SU-DHL-6 (cell line): ENCODE measurements around the gene RGL1.

Experiments
- H2AFZ ChIP-seq: fragments of 200-600 bp; sonication (generic); 2 replicates; pipeline ENCODE4 v1.6.1; 2014; ENCODE audit warnings: low read depth, mild to moderate bottlenecking, moderate library complexity, mixed read lengths, antibody characterized with exemption, low read length; ENCODE audit not compliant: severe bottlenecking
- H3F3A ChIP-seq: fragments of 200-600 bp; shearing (Covaris generic); 2 replicates; pipeline ENCODE4 v1.6.0; 2016; ENCODE audit warnings: antibody characterized with exemption, mild to moderate bottlenecking; ENCODE audit not compliant: insufficient read depth
- H3K27ac ChIP-seq: fragments of 200-600 bp; sonication (generic); 2 replicates; pipeline ENCODE4 v1.5.1; 2016; ENCODE audit warnings: low read depth, mild to moderate bottlenecking, low read length, moderate library complexity, mixed read lengths
- H3K27me3 ChIP-seq: fragments of 200-600 bp; sonication (generic), shearing (Covaris generic); 2 replicates; pipeline ENCODE4 v1.6.0; 2014; ENCODE audit warnings: mild to moderate bottlenecking, low read length
- H3K36me3 ChIP-seq: fragments of 200-600 bp; sonication (generic); 2 replicates; pipeline ENCODE4 v1.6.1; 2014; ENCODE audit warnings: mild to moderate bottlenecking, low read length, mixed read lengths
- H3K4me2 ChIP-seq: fragments of 300-600, 200-600 bp; shearing (Covaris generic), sonication (generic); 2 replicates; pipeline ENCODE4 v1.6.0; 2014; ENCODE audit warnings: low read length, low read depth, mild to moderate bottlenecking; ENCODE audit not compliant: poor library complexity, severe bottlenecking
- H3K4me3 ChIP-seq: fragments of 200-600 bp; sonication (generic); 2 replicates; pipeline ENCODE4 v1.5.1; 2014; ENCODE audit warnings: antibody characterized with exemption, low read length, mild to moderate bottlenecking, mixed read lengths; ENCODE audit not compliant: insufficient read depth, poor library complexity, severe bottlenecking
- H3K79me2 ChIP-seq: fragments of 200-600 bp; sonication (generic); 2 replicates; pipeline ENCODE4 v1.6.1; 2014; ENCODE audit warnings: mild to moderate bottlenecking, low read length, moderate library complexity; ENCODE audit not compliant: insufficient read depth
- H3K9ac ChIP-seq: fragments of 200-600 bp; sonication (generic); 2 replicates; pipeline ENCODE4 v1.7.0; 2014; ENCODE audit warnings: mild to moderate bottlenecking, low read length
- H3K9me2 ChIP-seq: fragments of 200-600 bp; sonication (generic); replicated peaks from 2 replicates; pipeline ENCODE4 v1.6.1; 2014; ENCODE audit warnings: low read length; ENCODE audit not compliant: insufficient read depth
- H3K9me3 ChIP-seq: fragments of 200-600 bp; sonication (generic); 2 replicates; pipeline ENCODE4 v1.6.1; 2014; ENCODE audit warnings: low read length, mixed read lengths; ENCODE audit not compliant: insufficient read depth
- H4K20me1 ChIP-seq: fragments of 200-600 bp; sonication (generic); 2 replicates; pipeline ENCODE4 v1.6.1; 2014; ENCODE audit warnings: low read depth, mild to moderate bottlenecking, antibody characterized with exemption, low read length, moderate library complexity, mixed read lengths
- EZH2phosphoT487 ChIP-seq: fragments of 200-600 bp; sonication (generic), shearing (Covaris generic); conservative IDR thresholded peaks from 2 replicates; pipeline ENCODE4 v1.6.1; 2018; ENCODE audit warnings: mild to moderate bottlenecking, antibody characterized with exemption, low read length, moderate library complexity, mixed read lengths
- TF ChIP-seq, protein P1 (sequence below): fragments of 200-600 bp; sonication (generic); IDR thresholded peaks from one replicate; pipeline ENCODE4 v1.5.1; 2017; ENCODE audit warnings: antibody characterized with exemption, mild to moderate bottlenecking, low read length, moderate library complexity; ENCODE audit not compliant: insufficient read depth, poor library complexity, severe bottlenecking

Gene RGL1

GRCh38 chr1:183871601-183872000, 66.7 kb downstream of the RGL1 start:
- TF ChIP-seq, protein P1, sequence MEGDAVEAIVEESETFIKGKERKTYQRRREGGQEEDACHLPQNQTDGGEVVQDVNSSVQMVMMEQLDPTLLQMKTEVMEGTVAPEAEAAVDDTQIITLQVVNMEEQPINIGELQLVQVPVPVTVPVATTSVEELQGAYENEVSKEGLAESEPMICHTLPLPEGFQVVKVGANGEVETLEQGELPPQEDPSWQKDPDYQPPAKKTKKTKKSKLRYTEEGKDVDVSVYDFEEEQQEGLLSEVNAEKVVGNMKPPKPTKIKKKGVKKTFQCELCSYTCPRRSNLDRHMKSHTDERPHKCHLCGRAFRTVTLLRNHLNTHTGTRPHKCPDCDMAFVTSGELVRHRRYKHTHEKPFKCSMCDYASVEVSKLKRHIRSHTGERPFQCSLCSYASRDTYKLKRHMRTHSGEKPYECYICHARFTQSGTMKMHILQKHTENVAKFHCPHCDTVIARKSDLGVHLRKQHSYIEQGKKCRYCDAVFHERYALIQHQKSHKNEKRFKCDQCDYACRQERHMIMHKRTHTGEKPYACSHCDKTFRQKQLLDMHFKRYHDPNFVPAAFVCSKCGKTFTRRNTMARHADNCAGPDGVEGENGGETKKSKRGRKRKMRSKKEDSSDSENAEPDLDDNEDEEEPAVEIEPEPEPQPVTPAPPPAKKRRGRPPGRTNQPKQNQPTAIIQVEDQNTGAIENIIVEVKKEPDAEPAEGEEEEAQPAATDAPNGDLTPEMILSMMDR, result no peak
- no peak for TF ChIP-seq EZH2phosphoT487
- no peaks in the 10 kb centered on the region for H3K9me3 ChIP-seq
- no peaks in the 10 kb centered on the region for H3F3A ChIP-seq
- H3K9ac ChIP-seq, result no peak overlapping the region
- no peaks in the 10 kb centered on the region for H3K27me3 ChIP-seq
- H3K79me2 ChIP-seq, result no peaks in the 10 kb centered on the region
- H3K4me3 ChIP-seq, result no peak overlapping the region
- no peaks in the 10 kb centered on the region for H4K20me1 ChIP-seq
- no peak overlapping the region for H2AFZ ChIP-seq
- no peaks in the 10 kb centered on the region for H3K9me2 ChIP-seq
- no peak overlapping the region for H3K27ac ChIP-seq
- H3K4me2 ChIP-seq, result no peak overlapping the region
- no peaks in the 10 kb centered on the region for H3K36me3 ChIP-seq

- Histone ChIP-seq H3K36me3 (no peaks in the 10 kb centered on the region), H3K79me2 (no peaks in the 10 kb centered on the region), H3K4me2 (no peak overlapping the region), H3K27me3 (no peaks in the 10 kb centered on the region), H3K9ac (no peak overlapping the region), H3K9me2 (no peaks in the 10 kb centered on the region), H3F3A (no peaks in the 10 kb centered on the region), H3K9me3 (no peaks in the 10 kb centered on the region), H3K4me3 (no peak overlapping the region), H4K20me1 (no peaks in the 10 kb centered on the region), H2AFZ (no peak overlapping the region), H3K27ac (no peak overlapping the region)
- TF ChIP-seq, protein P1, result no peak
- no peak for TF ChIP-seq EZH2phosphoT487
These were observed 67.5 kb downstream of the RGL1 start for GRCh38 chr1:183872403-183872802.

DNA sequence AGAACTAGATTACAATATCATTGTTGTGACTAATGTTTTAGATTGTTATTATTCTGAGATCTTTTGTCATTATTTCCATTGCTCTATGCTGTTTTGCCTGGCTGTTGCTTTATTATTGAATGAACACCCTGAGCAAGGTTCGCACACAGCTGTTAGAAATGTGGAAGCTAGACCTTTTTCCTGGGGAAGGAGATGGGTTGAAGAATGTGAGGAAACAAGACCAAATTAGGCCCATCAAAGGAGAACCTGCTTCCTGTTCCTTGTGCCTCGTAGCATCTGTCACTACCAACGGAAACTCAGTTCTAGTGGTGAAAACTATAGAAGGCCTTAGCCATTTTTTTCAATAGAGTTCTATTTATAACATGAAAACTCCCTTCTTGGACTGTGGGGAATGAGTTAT, 68.7 kb downstream of the RGL1 start:
- no peak overlapping the region for H3K27ac ChIP-seq
- H3K36me3 ChIP-seq, result no peaks in the 10 kb centered on the region
- no peaks in the 10 kb centered on the region for H3K9me2 ChIP-seq
- no peaks in the 10 kb centered on the region for H4K20me1 ChIP-seq
- no peaks in the 10 kb centered on the region for H3K27me3 ChIP-seq
- H3F3A ChIP-seq, result no peaks in the 10 kb centered on the region
- no peak overlapping the region for H3K9ac ChIP-seq
- no peaks in the 10 kb centered on the region for H3K9me3 ChIP-seq
- H3K4me2 ChIP-seq, result no peak overlapping the region
- no peak overlapping the region for H3K4me3 ChIP-seq
- no peak overlapping the region for H2AFZ ChIP-seq
- no peaks in the 10 kb centered on the region for H3K79me2 ChIP-seq
- TF ChIP-seq EZH2phosphoT487, result no peak
- TF ChIP-seq, protein P1, result no peak

GRCh38 chr1:183876309-183876708, 71.4 kb downstream of the RGL1 start:
- H3K9ac ChIP-seq, result no peak overlapping the region
- H2AFZ ChIP-seq, result no peak overlapping the region
- TF ChIP-seq, protein P1, result no peak
- TF ChIP-seq EZH2phosphoT487, result no peak
- no peaks in the 10 kb centered on the region for H3K79me2 ChIP-seq
- H3K4me2 ChIP-seq, result no peak overlapping the region
- H3K4me3 ChIP-seq, result no peak overlapping the region
- no peaks in the 10 kb centered on the region for H3K36me3 ChIP-seq
- no peaks in the 10 kb centered on the region for H3F3A ChIP-seq
- H3K27me3 ChIP-seq, result no peaks in the 10 kb centered on the region
- H3K27ac ChIP-seq, result no peak overlapping the region
- H4K20me1 ChIP-seq, result no peaks in the 10 kb centered on the region
- no peaks in the 10 kb centered on the region for H3K9me3 ChIP-seq
- H3K9me2 ChIP-seq, result no peaks in the 10 kb centered on the region
